Measurements from ENCODE around the gene CELSR1.

The CELSR1 gene

GRCh38 chr22:46551321-46551720 is 13.9 kb upstream of the CELSR1 start:
- Histone ChIP-seq H3K27ac (ENCODE audit: low read depth, low read length) (no peak overlapping the region), H3K9ac (ENCODE audit: low read depth in 1 of 2, low read length in 2 of 2) (no peak overlapping the region), H3K36me3 (ENCODE audit: control insufficient read depth in 1 of 2, insufficient read depth in 2 of 2, low read length in 2 of 2) (no peaks in the 10 kb centered on the region), H3K27me3 (ENCODE audit: control insufficient read depth in 1 of 2, insufficient read depth in 2 of 2, low read length in 2 of 2) (peaks cover 0 to 6% of the 10 kb centered on the region in 2 donors), H3K4me3 (ENCODE audit: low read depth in 1 of 2, low read length in 2 of 2) (no peak overlapping the region), H3K9me3 (ENCODE audit: control insufficient read depth in 1 of 2, low read length in 2 of 2) (peaks cover 0 to 6% of the 10 kb centered on the region in 2 donors), H3K4me1 (ENCODE audit: control insufficient read depth in 1 of 2, insufficient read depth in 2 of 2, low read length in 2 of 2) (peaks cover 13 to 22% of the 10 kb centered on the region in 2 donors)

- H3K9me3 ChIP-seq (ENCODE audit: control insufficient read depth in 1 of 2, low read length in 2 of 2): peaks cover 0 to 6% of the 10 kb centered on the region in 2 donors
- no peaks in the 10 kb centered on the region for H3K36me3 ChIP-seq (ENCODE audit: control insufficient read depth in 1 of 2, insufficient read depth in 2 of 2, low read length in 2 of 2)
- H3K9ac ChIP-seq (ENCODE audit: low read depth in 1 of 2, low read length in 2 of 2): no peak overlapping the region
- H3K27me3 ChIP-seq (ENCODE audit: control insufficient read depth in 1 of 2, insufficient read depth in 2 of 2, low read length in 2 of 2): peaks cover 0 to 6% of the 10 kb centered on the region in 2 donors
- H3K27ac ChIP-seq (ENCODE audit: low read depth, low read length): no peak overlapping the region
- H3K4me1 ChIP-seq (ENCODE audit: control insufficient read depth in 1 of 2, insufficient read depth in 2 of 2, low read length in 2 of 2): peaks cover 13 to 22% of the 10 kb centered on the region in 2 donors
- H3K4me3 ChIP-seq (ENCODE audit: low read depth in 1 of 2, low read length in 2 of 2): no peak overlapping the region
These were observed 12.7 kb upstream of the CELSR1 start for GRCh38 chr22:46549971-46550641.

- Histone ChIP-seq H3K36me3 (ENCODE audit: control insufficient read depth in 1 of 2, insufficient read depth in 2 of 2, low read length in 2 of 2) (no peaks in the 10 kb centered on the region), H3K4me3 (ENCODE audit: low read depth in 1 of 2, low read length in 2 of 2) (no peak overlapping the region), H3K9me3 (ENCODE audit: control insufficient read depth in 1 of 2, low read length in 2 of 2) (peaks cover 0 to 6% of the 10 kb centered on the region in 2 donors), H3K27me3 (ENCODE audit: control insufficient read depth in 1 of 2, insufficient read depth in 2 of 2, low read length in 2 of 2) (peaks cover 0 to 6% of the 10 kb centered on the region in 2 donors), H3K9ac (ENCODE audit: low read depth in 1 of 2, low read length in 2 of 2) (no peak overlapping the region), H3K27ac (ENCODE audit: low read depth, low read length) (no peak overlapping the region), H3K4me1 (ENCODE audit: control insufficient read depth in 1 of 2, insufficient read depth in 2 of 2, low read length in 2 of 2) (peaks cover 13 to 22% of the 10 kb centered on the region in 2 donors)
These were observed 12.1 kb upstream of the CELSR1 start for GRCh38 chr22:46549563-46549840.

- Histone ChIP-seq H3K27me3 (ENCODE audit: control insufficient read depth in 1 of 2, insufficient read depth in 2 of 2, low read length in 2 of 2) (peaks cover 0 to 6% of the 10 kb centered on the region in 2 donors), H3K4me1 (ENCODE audit: control insufficient read depth in 1 of 2, insufficient read depth in 2 of 2, low read length in 2 of 2) (peaks cover 13 to 22% of the 10 kb centered on the region in 2 donors), H3K36me3 (ENCODE audit: control insufficient read depth in 1 of 2, insufficient read depth in 2 of 2, low read length in 2 of 2) (no peaks in the 10 kb centered on the region), H3K9me3 (ENCODE audit: control insufficient read depth in 1 of 2, low read length in 2 of 2) (peaks cover 0 to 2% of the 10 kb centered on the region in 2 donors), H3K27ac (ENCODE audit: low read depth, low read length) (no peak overlapping the region), H3K4me3 (ENCODE audit: low read depth in 1 of 2, low read length in 2 of 2) (no peak overlapping the region), H3K9ac (ENCODE audit: low read depth in 1 of 2, low read length in 2 of 2) (no peak overlapping the region)
These were observed 10.4 kb upstream of the CELSR1 start for GRCh38 chr22:46547883-46548244.

- no peaks in the 10 kb centered on the region for H3K36me3 ChIP-seq (ENCODE audit: control insufficient read depth in 1 of 2, insufficient read depth in 2 of 2, low read length in 2 of 2)
- no peak overlapping the region for H3K27ac ChIP-seq (ENCODE audit: low read depth, low read length)
- H3K27me3 ChIP-seq (ENCODE audit: control insufficient read depth in 1 of 2, insufficient read depth in 2 of 2, low read length in 2 of 2): peaks cover 0 to 6% of the 10 kb centered on the region in 2 donors
- no peaks in the 10 kb centered on the region for H3K9me3 ChIP-seq (ENCODE audit: control insufficient read depth in 1 of 2, low read length in 2 of 2)
- no peak overlapping the region for H3K4me3 ChIP-seq (ENCODE audit: low read depth in 1 of 2, low read length in 2 of 2)
- H3K9ac ChIP-seq (ENCODE audit: low read depth in 1 of 2, low read length in 2 of 2): no peak overlapping the region
- peaks cover 13 to 22% of the 10 kb centered on the region in 2 donors for H3K4me1 ChIP-seq (ENCODE audit: control insufficient read depth in 1 of 2, insufficient read depth in 2 of 2, low read length in 2 of 2)
These were observed 9.9 kb upstream of the CELSR1 start for GRCh38 chr22:46547179-46547882.

GRCh38 chr22:46546466-46547178 is 9.2 kb upstream of the CELSR1 start:
- H3K9me3 ChIP-seq (ENCODE audit: control insufficient read depth in 1 of 2, low read length in 2 of 2): no peaks in the 10 kb centered on the region
- H3K9ac ChIP-seq (ENCODE audit: low read depth in 1 of 2, low read length in 2 of 2): no peak overlapping the region
- H3K27ac ChIP-seq (ENCODE audit: low read depth, low read length): no peak overlapping the region
- peaks cover 13 to 22% of the 10 kb centered on the region in 2 donors for H3K4me1 ChIP-seq (ENCODE audit: control insufficient read depth in 1 of 2, insufficient read depth in 2 of 2, low read length in 2 of 2)
- no peaks in the 10 kb centered on the region for H3K36me3 ChIP-seq (ENCODE audit: control insufficient read depth in 1 of 2, insufficient read depth in 2 of 2, low read length in 2 of 2)
- H3K4me3 ChIP-seq (ENCODE audit: low read depth in 1 of 2, low read length in 2 of 2): no peak overlapping the region
- H3K27me3 ChIP-seq (ENCODE audit: control insufficient read depth in 1 of 2, insufficient read depth in 2 of 2, low read length in 2 of 2): peaks cover 0 to 6% of the 10 kb centered on the region in 2 donors

GRCh38 chr22:46545086-46545792 is 7.8 kb upstream of the CELSR1 start:
- H3K4me3 ChIP-seq (ENCODE audit: low read depth in 1 of 2, low read length in 2 of 2): no peak overlapping the region
- no peaks in the 10 kb centered on the region for H3K36me3 ChIP-seq (ENCODE audit: control insufficient read depth in 1 of 2, insufficient read depth in 2 of 2, low read length in 2 of 2)
- no peak overlapping the region for H3K9ac ChIP-seq (ENCODE audit: low read depth in 1 of 2, low read length in 2 of 2)
- peaks cover 13 to 22% of the 10 kb centered on the region in 2 donors for H3K4me1 ChIP-seq (ENCODE audit: control insufficient read depth in 1 of 2, insufficient read depth in 2 of 2, low read length in 2 of 2)
- no peaks in the 10 kb centered on the region for H3K9me3 ChIP-seq (ENCODE audit: control insufficient read depth in 1 of 2, low read length in 2 of 2)
- H3K27me3 ChIP-seq (ENCODE audit: control insufficient read depth in 1 of 2, insufficient read depth in 2 of 2, low read length in 2 of 2): peaks cover 0 to 12% of the 10 kb centered on the region in 2 donors
- no peak overlapping the region for H3K27ac ChIP-seq (ENCODE audit: low read depth, low read length)

GRCh38 chr22:46542011-46542985 is 4.9 kb upstream of the CELSR1 start:
- peaks cover 18 to 30% of the 10 kb centered on the region in 2 donors for H3K27me3 ChIP-seq (ENCODE audit: control insufficient read depth in 1 of 2, insufficient read depth in 2 of 2, low read length in 2 of 2)
- no peaks in the 10 kb centered on the region for H3K9me3 ChIP-seq (ENCODE audit: control insufficient read depth in 1 of 2, low read length in 2 of 2)
- H3K4me3 ChIP-seq (ENCODE audit: low read depth in 1 of 2, low read length in 2 of 2): no peak overlapping the region
- H3K27ac ChIP-seq (ENCODE audit: low read depth, low read length): no peak overlapping the region
- H3K9ac ChIP-seq (ENCODE audit: low read depth in 1 of 2, low read length in 2 of 2): no peak overlapping the region
- H3K36me3 ChIP-seq (ENCODE audit: control insufficient read depth in 1 of 2, insufficient read depth in 2 of 2, low read length in 2 of 2): no peaks in the 10 kb centered on the region
- peaks cover 4 to 18% of the 10 kb centered on the region in 2 donors for H3K4me1 ChIP-seq (ENCODE audit: control insufficient read depth in 1 of 2, insufficient read depth in 2 of 2, low read length in 2 of 2)

GRCh38 chr22:46541536-46541935 is 4.1 kb upstream of the CELSR1 start:
- Histone ChIP-seq H3K9me3 (ENCODE audit: control insufficient read depth in 1 of 2, low read length in 2 of 2) (no peaks in the 10 kb centered on the region), H3K27ac (ENCODE audit: low read depth, low read length) (no peak overlapping the region), H3K4me3 (ENCODE audit: low read depth in 1 of 2, low read length in 2 of 2) (no peak overlapping the region), H3K4me1 (ENCODE audit: control insufficient read depth in 1 of 2, insufficient read depth in 2 of 2, low read length in 2 of 2) (peaks cover 0 to 11% of the 10 kb centered on the region in 2 donors), H3K9ac (ENCODE audit: low read depth in 1 of 2, low read length in 2 of 2) (no peak overlapping the region), H3K27me3 (ENCODE audit: control insufficient read depth in 1 of 2, insufficient read depth in 2 of 2, low read length in 2 of 2) (peaks cover 18 to 24% of the 10 kb centered on the region in 2 donors), H3K36me3 (ENCODE audit: control insufficient read depth in 1 of 2, insufficient read depth in 2 of 2, low read length in 2 of 2) (no peaks in the 10 kb centered on the region)
